ENCODE data around the gene TASOR. TPM values are rescaled to one million over a fixed set of nuclear protein-coding genes. Genes with fewer than 3 reads are reported as not detected.
"Not testable (repeated sequence)": the region's sequence is repeated elsewhere in the genome, so short reads cannot be mapped to it uniquely, and the experiment has no call there.

TASOR gene, protein sequence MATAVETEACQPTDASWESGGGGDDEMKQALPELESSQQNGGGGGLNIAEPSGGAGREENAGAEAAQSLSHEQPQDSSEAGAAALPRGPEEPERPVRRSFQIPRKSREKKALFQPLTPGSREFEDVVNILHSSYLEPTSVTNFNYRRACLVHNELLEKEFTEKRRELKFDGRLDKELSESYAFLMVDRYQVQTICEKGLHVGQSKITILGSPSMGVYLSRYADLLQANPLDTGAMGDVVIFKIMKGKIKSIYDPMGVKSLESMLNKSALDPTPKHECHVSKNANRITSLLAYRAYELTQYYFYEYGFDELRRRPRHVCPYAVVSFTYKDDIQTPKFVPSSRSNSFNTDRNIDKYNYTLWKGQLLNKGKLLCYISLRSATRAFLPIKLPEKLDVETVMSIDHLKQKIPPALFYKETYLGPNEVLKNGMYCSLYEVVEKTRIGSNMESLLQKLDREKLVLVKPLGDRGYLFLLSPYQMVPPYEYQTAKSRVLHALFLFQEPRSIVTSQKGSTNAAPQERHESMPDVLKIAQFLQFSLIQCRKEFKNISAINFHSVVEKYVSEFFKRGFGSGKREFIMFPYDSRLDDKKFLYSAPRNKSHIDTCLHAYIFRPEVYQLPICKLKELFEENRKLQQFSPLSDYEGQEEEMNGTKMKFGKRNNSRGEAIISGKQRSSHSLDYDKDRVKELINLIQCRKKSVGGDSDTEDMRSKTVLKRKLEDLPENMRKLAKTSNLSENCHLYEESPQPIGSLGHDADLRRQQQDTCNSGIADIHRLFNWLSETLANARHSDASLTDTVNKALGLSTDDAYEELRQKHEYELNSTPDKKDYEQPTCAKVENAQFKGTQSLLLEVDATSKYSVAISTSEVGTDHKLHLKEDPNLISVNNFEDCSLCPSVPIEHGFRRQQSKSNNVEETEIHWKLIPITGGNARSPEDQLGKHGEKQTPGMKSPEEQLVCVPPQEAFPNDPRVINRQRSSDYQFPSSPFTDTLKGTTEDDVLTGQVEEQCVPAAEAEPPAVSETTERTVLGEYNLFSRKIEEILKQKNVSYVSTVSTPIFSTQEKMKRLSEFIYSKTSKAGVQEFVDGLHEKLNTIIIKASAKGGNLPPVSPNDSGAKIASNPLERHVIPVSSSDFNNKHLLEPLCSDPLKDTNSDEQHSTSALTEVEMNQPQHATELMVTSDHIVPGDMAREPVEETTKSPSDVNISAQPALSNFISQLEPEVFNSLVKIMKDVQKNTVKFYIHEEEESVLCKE (N-terminal part only)
- 10 to 100 TPM; 44.2 to 86.4 (median 59.9) TPM for total RNA-seq

GRCh38 chr3:56683122-56683817 is at the start of gene TASOR:
TSS of gene TASOR (minus strand) at chr3:56683265. CDS start at chr3:56683006, 259 bp downstream.
- no peak for TF ChIP-seq CTCF (IDR thresholded peaks at IDR 0.05)
- DNase-seq (ENCODE audit: low spot score): peak; percentile 47
- peak; percentile 91 for ATAC-seq (ENCODE audit: low FRiP score)

GRCh38 chr3:56732109-56732508 is 49.0 kb upstream of the TASOR start:
- no peak for DNase-seq (ENCODE audit: low spot score)
- ATAC-seq (ENCODE audit: low FRiP score): no peak
- no peak for TF ChIP-seq CTCF (IDR thresholded peaks at IDR 0.05)

- DNase-seq (ENCODE audit: low spot score) (no peak), ATAC-seq (ENCODE audit: low FRiP score) (no peak)
- no peak for TF ChIP-seq CTCF (IDR thresholded peaks at IDR 0.05)
Measured at GRCh38 chr3:56725175-56725574, 42.1 kb upstream of the TASOR start.

DNA sequence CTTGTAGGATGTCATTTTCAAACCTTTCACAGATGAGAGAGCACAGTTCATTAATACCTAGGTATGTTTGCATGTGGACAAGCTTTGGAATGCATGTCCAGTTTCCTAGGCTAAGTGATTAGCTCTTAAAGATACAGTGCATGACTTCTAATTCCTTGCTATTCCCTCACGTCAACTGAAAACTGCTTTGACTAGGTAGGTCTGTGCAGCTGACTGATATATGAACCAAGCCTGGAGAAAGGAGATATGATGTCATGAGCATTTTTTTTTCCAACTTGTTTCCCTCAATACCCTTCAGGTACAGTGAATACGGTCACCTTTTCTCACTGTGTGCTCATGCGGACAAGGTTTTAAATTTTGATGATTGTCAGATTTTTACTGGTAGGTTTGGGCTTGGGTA is 41.6 kb upstream of the TASOR start:
- no peak for DNase-seq (ENCODE audit: low spot score)
- TF ChIP-seq CTCF (IDR thresholded peaks at IDR 0.05): no peak
- ATAC-seq (ENCODE audit: low FRiP score): no peak

- DNase-seq (ENCODE audit: low spot score): no peak
- ATAC-seq (ENCODE audit: low FRiP score): no peak
- no peak for TF ChIP-seq CTCF (IDR thresholded peaks at IDR 0.05)
Measured at GRCh38 chr3:56720849-56721248, 37.8 kb upstream of the TASOR start.

DNA sequence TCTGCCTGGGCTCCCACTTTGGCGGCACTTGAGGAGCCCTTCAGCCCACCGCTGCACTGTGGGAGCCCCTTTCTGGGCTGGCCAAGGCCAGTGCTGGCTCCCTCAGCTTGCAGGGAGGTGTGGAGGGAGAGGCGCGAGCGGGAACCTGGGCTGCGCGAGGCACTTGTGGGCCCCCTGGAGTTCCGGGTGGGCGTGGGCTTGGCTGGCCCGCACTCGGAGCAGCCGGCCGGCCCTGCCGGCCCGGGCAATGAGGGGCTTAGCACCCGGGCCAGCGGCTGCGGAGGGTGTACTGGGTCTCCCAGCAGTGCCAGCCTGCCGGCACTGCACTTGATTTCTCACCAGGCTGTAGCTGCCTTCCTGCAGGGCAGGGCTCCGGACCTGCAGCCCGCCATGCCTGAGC is 35.7 kb upstream of the TASOR start:
- DNase-seq (ENCODE audit: low spot score); ATAC-seq (ENCODE audit: low FRiP score): not testable (repeated sequence)

All from omental fat pad (tissue), 4 donors.